RWPE1 (cell line): ENCODE measurements around the gene RASA3.
A peak's percentile ranks its signal among the peaks of the same experiment; 100 is the strongest.

Experiments
- CTCF ChIA-PET: fragments of 350-600 bp; sonication (Branson Sonifier 250); formaldehyde crosslinking; extraction: SDS; loops from one replicate; lab custom pipeline; 2021; lab: Yijun Ruan, JAX
- POLR2A ChIA-PET: fragments of 400-600 bp; formaldehyde crosslinking; extraction: SDS; loops from one replicate; lab custom pipeline; 2020; ENCODE audit warnings: antibody characterized with exemption; ENCODE audit not compliant: low non-redundant PET; lab: Yijun Ruan, JAX
- DNase-seq: peaks from one replicate; pipeline ENCODE4 v3.0.0; 2012; ENCODE audit warnings: low spot score
- H3K27ac ChIP-seq: fragments of 450-650 bp; 2 replicates; pipeline ENCODE4 v1.5.1; 2017
- CTCF ChIP-seq: fragments of 450-650 bp; conservative IDR thresholded peaks from 2 replicates; pipeline ENCODE4 v1.5.1; 2017; ENCODE audit warnings: low read depth, mild to moderate bottlenecking

The RASA3 gene

GRCh38 chr13:114068656-114069318, 63.6 kb downstream of the RASA3 start:
- peak overlapping the region; percentile 100 for H3K27ac ChIP-seq
- TF ChIP-seq CTCF, result no peak
- no peak for DNase-seq
- ChIA-PET CTCF (no interaction called here), POLR2A (no interaction called here)

GRCh38 chr13:114067886-114068651, 64.4 kb downstream of the RASA3 start:
- no peak for DNase-seq
- ChIA-PET CTCF (interaction anchor here (1.4 to 1.6 kb wide), 2 partner anchors 10 to 117 kb away, joined by 4 read pairs; no protein-coding TSS in a partner anchor), POLR2A (no interaction called here)
- no peak for TF ChIP-seq CTCF
- peak overlapping the region; percentile 100 for H3K27ac ChIP-seq

- peak overlapping the region; percentile 100 for H3K27ac ChIP-seq
- ChIA-PET POLR2A (no interaction called here), CTCF (interaction anchor here (0.5 to 1.6 kb wide), 3 partner anchors 11 to 117 kb away, joined by 3 to 4 read pairs (median 4); no protein-coding TSS in a partner anchor)
- DNase-seq, result no peak
- TF ChIP-seq CTCF, result no peak
Measured at GRCh38 chr13:114067381-114067885, 65.0 kb downstream of the RASA3 start.

- ChIA-PET POLR2A (no interaction called here), CTCF (interaction anchor here (0.5 to 1.6 kb wide), 3 partner anchors 12 to 116 kb away, joined by 3 to 4 read pairs (median 4); no protein-coding TSS in a partner anchor)
- no peak for DNase-seq
- TF ChIP-seq CTCF, result no peak
- peak overlapping the region; percentile 100 for H3K27ac ChIP-seq
Measured at GRCh38 chr13:114066956-114067355, 65.5 kb downstream of the RASA3 start.

- DNase-seq, result no peak
- POLR2A ChIA-PET, result no interaction called here
- TF ChIP-seq CTCF, result no peak
- CTCF ChIA-PET, result interaction anchor here (0.6 to 0.7 kb wide), 2 partner anchors 37 to 117 kb away, joined by 3 to 5 read pairs; no protein-coding TSS in a partner anchor
- H3K27ac ChIP-seq, result peak overlapping the region; percentile 100
Measured at GRCh38 chr13:114065926-114066774, 66.3 kb downstream of the RASA3 start.
